ENCODE measurements around the gene UNKL. TPM values are rescaled to one million over a fixed set of nuclear protein-coding genes. Genes with fewer than 3 reads are reported as not detected.

UNKL gene
- polyA plus RNA-seq, 1 donor: 21.9 TPM

DNA sequence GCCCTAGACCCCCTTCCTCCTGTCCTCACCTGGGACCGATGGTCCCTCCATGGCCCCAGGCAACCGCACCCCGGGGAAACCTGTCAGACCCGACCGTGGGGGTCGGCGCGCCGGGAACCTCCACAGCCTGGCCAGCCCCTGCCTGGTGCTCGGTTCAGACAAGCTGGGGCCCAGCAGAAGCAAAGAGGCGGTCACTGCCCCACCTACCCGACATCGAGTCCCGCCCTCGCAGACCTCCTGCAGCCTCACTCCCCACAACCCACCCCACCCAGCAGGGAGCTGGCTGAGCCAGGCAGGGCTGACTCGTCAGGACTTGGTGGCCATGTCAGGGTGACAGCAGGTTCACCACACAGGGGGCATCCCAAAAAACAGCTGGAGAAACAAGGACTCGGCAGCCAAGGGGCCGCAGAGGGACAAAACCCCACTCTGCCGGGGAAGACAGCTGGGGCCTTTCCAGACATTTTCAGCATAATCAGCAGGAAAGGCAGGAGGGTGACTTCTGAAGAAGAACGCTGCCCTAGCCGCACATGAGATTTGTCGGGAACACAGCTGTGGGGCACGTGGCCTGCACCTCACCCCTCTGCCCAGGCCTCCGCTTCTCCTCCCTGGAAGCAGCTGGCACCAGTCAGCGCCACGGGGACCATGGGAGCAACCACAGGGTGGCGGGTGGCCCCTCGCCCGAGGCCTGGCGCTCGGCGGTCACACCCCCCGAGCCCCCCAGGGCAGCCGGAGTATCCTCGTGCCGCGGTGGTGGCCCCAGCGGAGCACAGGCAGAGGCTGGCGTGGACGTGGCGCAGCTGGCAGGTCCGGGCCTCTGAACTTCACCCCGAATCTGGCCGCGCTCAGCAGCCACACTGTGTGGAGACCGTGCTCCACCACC lies 39.8 kb downstream of the UNKL start:
- DNase-seq: no peak
- Histone ChIP-seq H3K27ac (ENCODE audit: low read length) (no peak overlapping the region), H3K36me3 (ENCODE audit: control insufficient read depth, insufficient read depth, low read length) (peaks cover 37% of the 10 kb centered on the region), H3K4me3 (ENCODE audit: low read length) (no peak overlapping the region), H3K9me3 (ENCODE audit: control insufficient read depth, low read depth, low read length) (peaks cover 6% of the 10 kb centered on the region), H3K4me1 (ENCODE audit: control insufficient read depth, insufficient read depth, low read length) (peaks cover 5% of the 10 kb centered on the region), H3K27me3 (ENCODE audit: control insufficient read depth, insufficient read depth, low read length) (no peaks in the 10 kb centered on the region)
- WGBS (ENCODE audit: insufficient coverage, low lambda C conversion rate): no CpG with 5 or more reads among the region's 46 CpGs

GRCh38 chr16:1372292-1372950 lies 42.1 kb downstream of the UNKL start:
- peaks cover 6% of the 10 kb centered on the region for H3K9me3 ChIP-seq (ENCODE audit: control insufficient read depth, low read depth, low read length)
- H3K36me3 ChIP-seq (ENCODE audit: control insufficient read depth, insufficient read depth, low read length): peaks cover 34% of the 10 kb centered on the region
- no peak overlapping the region for H3K4me3 ChIP-seq (ENCODE audit: low read length)
- no peaks in the 10 kb centered on the region for H3K27me3 ChIP-seq (ENCODE audit: control insufficient read depth, insufficient read depth, low read length)
- no peak for DNase-seq
- no peak overlapping the region for H3K27ac ChIP-seq (ENCODE audit: low read length)
- no peaks in the 10 kb centered on the region for H3K4me1 ChIP-seq (ENCODE audit: control insufficient read depth, insufficient read depth, low read length)
- WGBS (ENCODE audit: insufficient coverage, low lambda C conversion rate): 100% methylated on average over 1 of the region's 21 CpGs

- Histone ChIP-seq H3K9me3 (ENCODE audit: control insufficient read depth, low read depth, low read length) (peaks cover 6% of the 10 kb centered on the region), H3K4me1 (ENCODE audit: control insufficient read depth, insufficient read depth, low read length) (no peaks in the 10 kb centered on the region), H3K4me3 (ENCODE audit: low read length) (no peak overlapping the region), H3K27me3 (ENCODE audit: control insufficient read depth, insufficient read depth, low read length) (no peaks in the 10 kb centered on the region), H3K36me3 (ENCODE audit: control insufficient read depth, insufficient read depth, low read length) (peaks cover 41% of the 10 kb centered on the region), H3K27ac (ENCODE audit: low read length) (no peak overlapping the region)
- no peak for DNase-seq
- WGBS (ENCODE audit: insufficient coverage, low lambda C conversion rate): no CpG with 5 or more reads among the region's 33 CpGs
Observed at GRCh38 chr16:1371054-1371978, 43.2 kb downstream of the UNKL start.

DNA sequence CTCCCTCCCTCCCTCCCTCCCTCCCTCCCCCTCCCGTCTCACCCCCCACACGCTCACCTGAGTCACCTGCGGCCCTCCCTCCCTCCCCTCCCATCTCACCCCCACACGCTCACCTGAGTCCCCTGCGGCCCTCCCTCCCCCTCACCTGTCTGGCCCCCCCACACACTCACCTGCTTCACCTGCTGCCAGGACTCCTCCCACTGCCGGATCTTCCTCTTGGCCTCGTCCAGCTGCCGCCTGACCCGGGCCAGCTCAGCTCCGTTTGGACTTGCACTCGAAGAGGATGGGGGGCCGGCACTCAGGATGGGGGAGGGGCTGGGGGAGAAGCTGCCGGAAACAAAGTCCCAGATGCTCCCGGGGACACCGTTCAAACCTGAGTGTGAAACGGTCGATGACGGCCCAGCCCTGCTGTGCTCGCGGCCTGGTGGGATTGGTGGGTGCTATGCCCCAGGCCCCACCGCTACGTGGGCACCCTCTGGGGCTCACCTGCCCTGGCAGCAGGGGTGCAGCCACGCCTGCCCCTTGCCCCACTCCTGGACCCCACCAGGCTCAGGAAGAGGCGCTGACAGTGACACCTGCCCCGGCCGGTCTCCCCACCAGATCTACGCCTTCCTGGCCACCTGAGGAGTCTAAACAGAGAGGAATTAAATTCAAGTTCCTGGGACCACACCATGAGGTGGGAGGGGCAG lies 46.9 kb downstream of the UNKL start:
- H3K27me3 ChIP-seq (ENCODE audit: control insufficient read depth, insufficient read depth, low read length): no peaks in the 10 kb centered on the region
- DNase-seq: no peak
- WGBS (ENCODE audit: insufficient coverage, low lambda C conversion rate): no CpG with 5 or more reads among the region's 27 CpGs
- no peak overlapping the region for H3K27ac ChIP-seq (ENCODE audit: low read length)
- peaks cover 53% of the 10 kb centered on the region for H3K36me3 ChIP-seq (ENCODE audit: control insufficient read depth, insufficient read depth, low read length)
- H3K4me1 ChIP-seq (ENCODE audit: control insufficient read depth, insufficient read depth, low read length): no peaks in the 10 kb centered on the region
- no peaks in the 10 kb centered on the region for H3K9me3 ChIP-seq (ENCODE audit: control insufficient read depth, low read depth, low read length)
- H3K4me3 ChIP-seq (ENCODE audit: low read length): no peak overlapping the region

GRCh38 chr16:1366712-1367299 lies 47.7 kb downstream of the UNKL start:
- WGBS (ENCODE audit: insufficient coverage, low lambda C conversion rate): no CpG with 5 or more reads among the region's 24 CpGs
- Histone ChIP-seq H3K27ac (ENCODE audit: low read length) (no peak overlapping the region), H3K9me3 (ENCODE audit: control insufficient read depth, low read depth, low read length) (no peaks in the 10 kb centered on the region), H3K36me3 (ENCODE audit: control insufficient read depth, insufficient read depth, low read length) (peaks cover 59% of the 10 kb centered on the region), H3K4me3 (ENCODE audit: low read length) (no peak overlapping the region), H3K4me1 (ENCODE audit: control insufficient read depth, insufficient read depth, low read length) (no peaks in the 10 kb centered on the region), H3K27me3 (ENCODE audit: control insufficient read depth, insufficient read depth, low read length) (no peaks in the 10 kb centered on the region)
- DNase-seq: no peak

GRCh38 chr16:1366060-1366711 lies 48.3 kb downstream of the UNKL start:
- peaks cover 60% of the 10 kb centered on the region for H3K36me3 ChIP-seq (ENCODE audit: control insufficient read depth, insufficient read depth, low read length)
- no peaks in the 10 kb centered on the region for H3K27me3 ChIP-seq (ENCODE audit: control insufficient read depth, insufficient read depth, low read length)
- no peak overlapping the region for H3K27ac ChIP-seq (ENCODE audit: low read length)
- H3K4me1 ChIP-seq (ENCODE audit: control insufficient read depth, insufficient read depth, low read length): no peaks in the 10 kb centered on the region
- H3K9me3 ChIP-seq (ENCODE audit: control insufficient read depth, low read depth, low read length): no peaks in the 10 kb centered on the region
- DNase-seq: no peak
- no peak overlapping the region for H3K4me3 ChIP-seq (ENCODE audit: low read length)
- WGBS (ENCODE audit: insufficient coverage, low lambda C conversion rate): no CpG with 5 or more reads among the region's 29 CpGs

DNA sequence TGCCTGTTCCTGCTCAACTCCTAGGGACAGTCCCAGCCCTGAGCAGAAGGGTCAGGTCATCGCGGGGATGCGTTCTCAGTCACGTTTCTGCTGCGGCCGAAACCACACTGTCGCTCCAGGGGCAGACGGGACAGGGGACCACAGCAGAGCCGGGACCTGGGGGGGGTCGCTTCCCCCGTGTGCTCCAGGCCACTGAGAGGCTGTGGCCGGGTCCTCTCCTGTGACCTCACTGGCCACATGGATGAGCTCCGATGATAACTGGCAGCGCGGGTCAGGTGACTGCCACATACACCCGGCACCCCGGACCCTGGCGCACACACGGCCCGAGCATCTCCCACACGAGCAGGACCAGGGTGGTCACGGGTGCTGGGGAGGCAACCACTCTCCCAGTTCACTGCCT lies 50.0 kb downstream of the UNKL start:
- Histone ChIP-seq H3K4me1 (ENCODE audit: control insufficient read depth, insufficient read depth, low read length) (no peaks in the 10 kb centered on the region), H3K4me3 (ENCODE audit: low read length) (no peak overlapping the region), H3K36me3 (ENCODE audit: control insufficient read depth, insufficient read depth, low read length) (peaks cover 59% of the 10 kb centered on the region), H3K9me3 (ENCODE audit: control insufficient read depth, low read depth, low read length) (no peaks in the 10 kb centered on the region), H3K27me3 (ENCODE audit: control insufficient read depth, insufficient read depth, low read length) (no peaks in the 10 kb centered on the region), H3K27ac (ENCODE audit: low read length) (no peak overlapping the region)
- no CpG with 5 or more reads among the region's 22 CpGs for WGBS (ENCODE audit: insufficient coverage, low lambda C conversion rate)
- no peak for DNase-seq

- no peak overlapping the region for H3K4me3 ChIP-seq (ENCODE audit: low read length)
- DNase-seq: peak; percentile 31 to 43
- H3K27me3 ChIP-seq (ENCODE audit: control insufficient read depth, insufficient read depth, low read length): no peaks in the 10 kb centered on the region
- H3K36me3 ChIP-seq (ENCODE audit: control insufficient read depth, insufficient read depth, low read length): peaks cover 59% of the 10 kb centered on the region
- no peaks in the 10 kb centered on the region for H3K9me3 ChIP-seq (ENCODE audit: control insufficient read depth, low read depth, low read length)
- H3K4me1 ChIP-seq (ENCODE audit: control insufficient read depth, insufficient read depth, low read length): no peaks in the 10 kb centered on the region
- no peak overlapping the region for H3K27ac ChIP-seq (ENCODE audit: low read length)
- no CpG with 5 or more reads among the region's 18 CpGs for WGBS (ENCODE audit: insufficient coverage, low lambda C conversion rate)
Observed at GRCh38 chr16:1363501-1364041, 50.9 kb downstream of the UNKL start.

- peaks cover 56% of the 10 kb centered on the region for H3K36me3 ChIP-seq (ENCODE audit: control insufficient read depth, insufficient read depth, low read length)
- no peaks in the 10 kb centered on the region for H3K9me3 ChIP-seq (ENCODE audit: control insufficient read depth, low read depth, low read length)
- H3K4me3 ChIP-seq (ENCODE audit: low read length): no peak overlapping the region
- no CpG with 5 or more reads among the region's 11 CpGs for WGBS (ENCODE audit: insufficient coverage, low lambda C conversion rate)
- H3K4me1 ChIP-seq (ENCODE audit: control insufficient read depth, insufficient read depth, low read length): no peaks in the 10 kb centered on the region
- DNase-seq: no peak
- H3K27ac ChIP-seq (ENCODE audit: low read length): no peak overlapping the region
- H3K27me3 ChIP-seq (ENCODE audit: control insufficient read depth, insufficient read depth, low read length): no peaks in the 10 kb centered on the region
Observed at GRCh38 chr16:1362807-1363206, 51.7 kb downstream of the UNKL start.

All from large intestine (tissue), 3 donors.